ENCODE results near the gene CTDP1.

The CTDP1 gene

GRCh38 chr18:79679552-79680099 is at the start of gene CTDP1:
CTDP1 (plus strand) TSS chr18:79679803; CDS start chr18:79679948, 145 bp downstream.
- peak; percentile 41 for DNase-seq

GRCh38 chr18:79630281-79631095 is 49.1 kb upstream of the CTDP1 start:
- DNase-seq, result no peak

- DNase-seq, result no peak
Measured at GRCh38 chr18:79631096-79631507, 48.5 kb upstream of the CTDP1 start.

GRCh38 chr18:79631761-79632446 is 47.7 kb upstream of the CTDP1 start:
- no peak for DNase-seq

- DNase-seq, result no peak
Measured at GRCh38 chr18:79632765-79633164, 46.8 kb upstream of the CTDP1 start.

- no peak for DNase-seq
Measured at GRCh38 chr18:79634186-79634585, 45.4 kb upstream of the CTDP1 start.

GRCh38 chr18:79634593-79635426 is 44.8 kb upstream of the CTDP1 start:
- no peak for DNase-seq

- no peak for DNase-seq
Measured at GRCh38 chr18:79635427-79635726, 44.2 kb upstream of the CTDP1 start.

GRCh38 chr18:79637181-79637920 is 42.3 kb upstream of the CTDP1 start:
- DNase-seq, result no peak

- DNase-seq, result no peak
Measured at GRCh38 chr18:79637921-79638909, 41.4 kb upstream of the CTDP1 start.

GRCh38 chr18:79639072-79639829 is 40.4 kb upstream of the CTDP1 start:
- DNase-seq, result no peak

- no peak for DNase-seq
Measured at GRCh38 chr18:79640064-79640672, 39.4 kb upstream of the CTDP1 start.

GRCh38 chr18:79640875-79641274 is 38.7 kb upstream of the CTDP1 start:
- no peak for DNase-seq

GRCh38 chr18:79641722-79642497 is 37.7 kb upstream of the CTDP1 start:
- DNase-seq, result no peak

- DNase-seq, result no peak
Measured at GRCh38 chr18:79642626-79643025, 37.0 kb upstream of the CTDP1 start.

- no peak for DNase-seq
Measured at GRCh38 chr18:79643054-79643984, 36.3 kb upstream of the CTDP1 start.

GRCh38 chr18:79644006-79644665 is 35.5 kb upstream of the CTDP1 start:
- peak; percentile 3 for DNase-seq
